Activated CD4-positive, alpha-beta T cell treated with anti-CD3 and anti-CD28 coated beads, Interleukin-10, Interleukin-2, amounts not matched to agents 100 ng/mL and 50 ng/mL, durations not matched to agents 16 hours and 8 hours (primary cell): ENCODE measurements around the gene LRRC61.
"Not testable (repeated sequence)": the region's sequence is repeated elsewhere in the genome, so short reads cannot be mapped to it uniquely, and the experiment has no call there.

Experiments used
- DNase-seq: peaks from one replicate; pipeline ENCODE4 v3.0.0-alpha.2; 2020

LRRC61 gene

DNA sequence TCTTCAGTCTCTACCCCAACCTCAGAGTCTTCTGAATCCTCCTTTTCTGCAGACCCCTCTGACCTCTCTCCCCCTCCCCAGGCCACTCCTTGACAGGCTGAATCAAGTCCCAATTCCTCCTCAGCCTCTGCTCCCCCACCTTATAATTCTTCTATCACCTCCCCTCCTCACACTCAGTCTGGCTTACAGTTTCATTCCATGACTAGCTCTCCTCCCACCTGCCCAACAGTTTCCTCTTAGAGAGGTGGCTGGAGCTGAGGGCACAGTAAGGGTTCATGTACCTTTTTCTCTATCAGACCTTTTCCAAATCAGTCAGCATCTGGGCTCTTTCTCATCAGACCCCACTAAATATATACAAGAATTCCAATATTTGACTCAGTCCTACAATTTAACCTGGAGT, 14.6 kb upstream of the LRRC61 start:
- no peak for DNase-seq

DNA sequence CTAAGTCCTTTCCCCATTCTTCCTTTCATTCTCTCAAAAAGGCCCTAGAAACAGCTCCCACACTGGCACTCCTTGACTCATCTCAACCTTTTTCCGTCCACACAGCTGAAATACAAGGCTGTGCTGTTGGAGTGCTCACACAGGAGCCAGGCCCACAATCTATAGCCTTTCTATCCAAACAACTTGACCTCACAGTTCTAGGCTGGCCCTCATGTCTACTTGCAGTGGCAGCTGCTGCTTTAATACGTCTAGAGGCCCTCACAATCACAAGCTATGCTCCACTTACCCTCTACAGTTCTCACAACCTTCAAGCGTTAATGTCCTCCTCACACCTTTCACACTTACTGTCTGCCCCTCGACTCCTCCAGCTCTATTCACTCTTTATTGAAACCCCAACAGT, 12.0 kb upstream of the LRRC61 start:
- no peak for DNase-seq

DNA sequence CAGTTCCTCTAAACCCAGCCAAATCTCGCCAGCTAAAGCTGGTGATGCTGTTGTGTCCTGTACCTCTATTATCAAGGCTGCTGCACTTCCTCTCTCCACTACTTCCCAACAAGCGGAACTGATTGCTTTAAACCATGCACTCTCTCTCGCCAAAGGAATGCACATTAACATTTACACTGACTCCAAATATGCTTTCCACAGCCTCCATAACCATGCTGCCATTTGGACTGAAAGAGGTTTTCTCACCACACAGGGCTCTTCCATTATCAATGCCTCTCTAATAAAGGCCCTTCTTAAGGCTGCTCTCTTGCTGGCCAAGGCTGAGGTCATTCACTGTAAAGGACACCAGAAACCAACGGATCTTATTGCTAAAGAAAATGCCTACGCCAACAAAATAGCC, 11.4 kb upstream of the LRRC61 start:
- no peak for DNase-seq

DNA sequence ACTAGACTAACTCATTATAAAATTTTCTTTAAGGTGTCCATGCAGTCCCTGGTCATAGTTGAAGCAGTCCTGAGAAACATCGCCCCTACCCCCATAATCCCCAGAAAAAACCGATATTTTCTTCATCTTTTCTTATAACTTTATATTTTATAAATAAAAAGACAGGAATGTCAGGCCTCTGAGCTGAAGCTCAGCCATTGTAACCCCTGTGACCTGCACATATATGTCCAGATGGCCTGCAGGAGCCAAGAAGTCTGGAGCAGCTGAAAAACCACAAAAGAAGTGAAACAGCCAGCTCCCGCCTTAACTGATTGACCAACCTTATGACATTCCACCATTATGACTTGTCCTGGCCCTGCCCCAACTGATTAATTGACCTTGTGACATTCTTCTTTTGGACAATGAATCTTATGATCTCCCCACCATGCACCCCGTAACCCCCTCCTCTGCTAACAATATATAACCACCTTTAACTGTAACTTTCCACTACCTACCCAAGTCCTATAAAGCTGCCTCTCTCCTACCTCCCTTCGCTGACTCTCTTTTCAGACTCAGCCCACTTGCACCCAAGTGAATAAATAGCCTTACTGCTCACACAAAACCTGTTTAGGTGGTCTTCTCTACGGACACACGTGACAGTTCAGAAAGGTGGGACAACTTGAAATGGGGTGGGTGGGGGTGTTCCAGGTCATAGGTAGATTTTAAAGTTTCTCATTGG, 10.3 kb upstream of the LRRC61 start:
- DNase-seq = not testable (repeated sequence)

DNA sequence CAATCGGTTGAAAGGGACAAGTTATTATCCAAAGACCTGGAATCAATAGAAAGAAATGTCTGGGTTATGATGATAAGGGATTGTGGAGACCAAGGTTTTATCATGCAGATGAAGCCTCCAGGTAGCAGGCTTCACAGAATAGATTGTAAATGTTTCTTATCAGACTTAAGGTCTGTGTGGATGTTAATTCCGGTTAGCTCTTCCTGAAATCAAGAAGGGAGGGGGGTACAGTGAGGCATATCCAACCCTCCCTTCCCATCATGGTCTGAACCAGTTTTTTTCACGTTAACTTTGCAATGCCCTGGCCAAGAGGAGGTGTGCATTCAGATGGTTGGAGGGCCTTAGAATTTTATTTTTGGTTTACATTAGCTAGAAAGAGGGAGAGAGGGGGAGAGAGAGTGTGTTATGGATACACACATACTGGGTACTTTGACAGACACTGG, 9.8 kb upstream of the LRRC61 start:
- DNase-seq = no peak

DNA sequence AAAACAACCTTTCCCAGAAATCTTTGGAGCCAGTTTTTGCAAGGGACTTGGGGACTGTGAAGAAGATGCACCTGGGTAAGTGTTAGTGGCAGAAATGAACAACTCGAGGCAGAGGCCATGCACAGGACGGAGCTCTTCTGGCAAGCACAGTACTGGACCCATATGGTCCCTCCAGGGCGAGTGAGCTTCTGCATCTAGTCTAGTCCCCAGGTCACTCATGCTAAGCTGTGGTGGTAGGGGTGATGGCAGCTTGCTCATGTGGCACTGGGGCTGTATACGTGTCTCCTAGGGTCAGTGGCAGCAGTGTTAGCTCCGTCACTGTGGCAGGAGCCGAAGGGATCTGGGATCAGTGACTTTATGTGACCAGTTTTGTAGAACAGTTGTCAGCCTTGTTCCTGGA, 9.3 kb upstream of the LRRC61 start:
- no peak for DNase-seq

DNA sequence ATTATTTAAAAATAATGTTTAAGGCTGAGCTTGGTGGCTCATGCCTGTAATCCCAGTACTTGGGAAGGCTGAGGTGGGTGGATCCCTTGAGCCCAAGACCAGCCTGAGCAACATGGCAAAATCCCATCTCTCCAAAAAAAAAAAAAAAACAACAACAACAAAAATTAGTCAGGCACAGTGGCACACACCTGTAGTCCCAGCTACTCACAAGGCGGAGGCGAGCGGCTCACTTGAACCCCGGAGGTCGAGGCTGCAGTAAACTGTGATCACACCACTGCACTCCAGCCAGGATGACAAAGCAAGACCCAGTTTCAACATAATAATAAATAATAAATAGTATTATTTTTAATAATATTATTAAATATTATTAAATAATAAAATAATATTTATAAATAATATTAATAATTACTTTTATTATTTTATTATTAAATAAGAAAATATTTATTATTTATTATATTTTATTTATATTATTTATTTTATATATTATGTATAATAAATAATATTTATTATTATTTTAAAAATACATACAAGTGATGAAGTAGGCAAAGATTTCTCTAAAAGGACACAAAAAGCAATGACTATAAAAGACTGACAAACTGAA, 8.4 kb upstream of the LRRC61 start:
- no peak for DNase-seq

DNA sequence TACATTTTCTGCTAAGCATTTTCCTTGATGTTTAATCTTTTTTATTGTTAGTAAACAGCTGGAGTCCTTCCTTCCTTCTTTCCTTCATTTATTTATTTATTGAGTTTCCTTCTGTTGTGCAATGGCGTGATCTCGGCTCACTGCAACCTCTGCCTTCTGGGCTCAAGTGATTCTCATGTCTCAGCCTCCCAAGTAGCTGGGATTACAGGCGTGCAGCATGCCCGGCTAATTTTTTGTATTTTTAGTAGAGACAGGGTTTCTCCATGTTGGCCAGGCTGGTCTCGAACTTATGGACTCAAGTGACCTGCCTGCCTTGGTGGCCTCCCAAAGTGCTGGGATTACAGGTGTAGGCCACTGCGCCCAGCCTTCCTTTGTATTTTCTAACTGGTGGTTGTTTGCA, 6.2 kb upstream of the LRRC61 start:
- not testable (repeated sequence) for DNase-seq

DNA sequence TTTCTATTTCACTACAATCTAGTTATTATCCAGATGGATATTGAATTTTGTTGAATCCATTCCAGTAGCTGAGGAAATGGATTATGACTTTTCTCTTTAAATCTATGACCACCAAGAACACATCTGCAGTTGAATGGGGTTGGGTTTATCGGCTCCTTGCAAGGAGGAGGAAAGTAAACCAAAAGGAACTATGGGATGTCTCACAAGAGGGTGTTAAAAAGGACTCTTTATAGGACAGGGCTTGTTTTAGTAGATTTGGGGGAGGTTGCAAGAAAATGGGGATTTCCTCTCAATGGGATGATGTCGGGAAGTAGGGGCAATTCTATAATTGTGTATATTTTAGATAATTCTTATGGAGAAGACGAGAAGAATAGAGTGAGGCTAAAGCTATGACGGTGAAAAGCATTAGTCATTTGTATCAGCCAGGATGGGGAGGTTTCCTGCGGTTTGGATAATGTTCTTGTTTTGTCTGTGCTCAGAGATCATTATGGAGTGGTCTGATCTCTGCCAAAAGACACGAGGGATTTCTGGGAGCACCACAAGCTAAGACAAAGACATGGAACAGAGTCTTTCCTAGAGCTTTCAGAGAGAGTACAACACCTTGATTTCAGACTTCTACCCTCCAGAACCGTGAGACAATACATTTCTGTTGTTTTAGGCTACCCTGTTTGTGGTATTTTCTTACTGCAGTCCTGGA, 5.3 kb upstream of the LRRC61 start:
- DNase-seq = no peak

DNA sequence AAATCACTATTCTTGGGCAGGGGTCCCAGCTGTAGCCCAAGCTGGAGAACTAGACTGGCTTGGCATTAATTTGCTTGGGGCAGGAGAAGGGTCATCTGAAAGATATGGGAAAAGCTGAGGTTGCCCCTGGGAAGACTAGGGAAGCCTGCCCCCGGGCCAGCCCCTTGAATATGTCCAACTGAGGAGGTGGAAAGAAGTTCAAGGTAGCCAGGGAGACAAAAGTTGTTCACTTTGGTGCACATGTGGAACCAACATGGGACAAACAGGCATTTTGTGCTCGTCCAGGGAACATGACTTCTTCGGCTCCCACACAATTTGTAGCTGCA, 1.4 kb upstream of the LRRC61 start:
- DNase-seq = no peak

DNA sequence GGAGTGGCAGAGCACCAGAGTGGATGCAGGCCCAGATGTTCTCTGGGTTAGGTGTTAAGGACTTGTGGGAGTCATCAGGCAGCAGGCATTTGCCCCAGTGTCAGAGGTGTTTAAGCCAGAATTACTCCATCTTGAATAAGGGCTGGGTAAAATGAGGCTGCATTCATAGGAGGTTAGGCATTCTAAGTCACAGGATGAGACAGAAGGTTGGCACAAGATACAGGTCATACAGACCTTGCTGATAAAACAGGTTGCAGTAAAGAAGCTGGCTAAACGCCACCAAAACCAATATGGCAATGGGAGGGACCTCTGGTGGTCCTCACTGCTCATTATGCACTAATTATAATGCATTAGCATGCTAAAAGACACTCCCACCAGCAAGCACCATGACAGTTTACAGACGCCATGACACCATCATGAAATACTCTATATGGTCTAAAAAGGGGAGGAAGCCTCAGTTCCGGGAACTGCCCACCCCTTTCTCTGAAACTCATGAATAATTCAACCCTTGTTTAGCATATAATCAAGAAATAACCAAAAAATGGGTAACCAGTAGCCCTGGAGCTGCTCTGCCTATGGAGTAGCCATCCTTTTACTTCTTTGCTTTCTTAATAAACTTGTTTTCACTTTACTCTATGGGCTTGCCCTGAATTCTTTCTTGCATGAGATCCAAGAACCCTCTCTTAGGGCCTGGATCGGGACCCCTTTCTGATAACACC, 882 bp upstream of the LRRC61 start:
- DNase-seq = peak; percentile 84

DNA sequence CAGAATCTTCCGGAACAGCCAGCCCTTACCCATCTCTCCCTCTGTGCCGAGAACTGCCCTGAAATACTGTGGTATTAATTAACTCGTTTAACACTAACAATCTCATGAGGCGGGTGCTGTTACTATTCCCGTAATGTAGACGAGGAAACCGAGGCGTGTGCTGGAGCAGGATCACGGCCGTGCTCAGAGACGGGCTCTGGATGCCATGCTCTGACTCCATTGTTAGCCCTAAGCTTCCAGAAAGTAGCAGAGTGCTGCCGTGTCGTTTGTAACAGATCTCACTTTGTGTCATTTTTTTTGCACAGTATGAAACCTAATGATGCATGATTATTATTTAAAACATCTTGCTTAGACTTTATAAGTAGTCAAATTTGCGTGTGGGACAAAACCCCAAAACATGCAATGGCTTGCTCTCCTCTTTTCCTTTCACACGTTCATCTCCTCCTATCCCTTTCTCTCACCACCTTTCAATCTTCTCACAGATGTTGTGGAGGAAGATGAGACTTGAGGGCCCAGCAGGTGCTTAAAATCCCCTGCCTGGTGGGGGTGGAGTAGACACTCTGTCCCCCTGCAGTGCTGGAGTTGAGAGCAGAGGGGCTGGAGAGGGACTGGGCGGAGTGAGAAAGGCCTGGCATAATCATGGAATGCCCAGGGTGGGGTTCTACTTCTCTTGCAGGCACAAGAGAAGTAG, 672 bp downstream of the LRRC61 start:
- DNase-seq = no peak

DNA sequence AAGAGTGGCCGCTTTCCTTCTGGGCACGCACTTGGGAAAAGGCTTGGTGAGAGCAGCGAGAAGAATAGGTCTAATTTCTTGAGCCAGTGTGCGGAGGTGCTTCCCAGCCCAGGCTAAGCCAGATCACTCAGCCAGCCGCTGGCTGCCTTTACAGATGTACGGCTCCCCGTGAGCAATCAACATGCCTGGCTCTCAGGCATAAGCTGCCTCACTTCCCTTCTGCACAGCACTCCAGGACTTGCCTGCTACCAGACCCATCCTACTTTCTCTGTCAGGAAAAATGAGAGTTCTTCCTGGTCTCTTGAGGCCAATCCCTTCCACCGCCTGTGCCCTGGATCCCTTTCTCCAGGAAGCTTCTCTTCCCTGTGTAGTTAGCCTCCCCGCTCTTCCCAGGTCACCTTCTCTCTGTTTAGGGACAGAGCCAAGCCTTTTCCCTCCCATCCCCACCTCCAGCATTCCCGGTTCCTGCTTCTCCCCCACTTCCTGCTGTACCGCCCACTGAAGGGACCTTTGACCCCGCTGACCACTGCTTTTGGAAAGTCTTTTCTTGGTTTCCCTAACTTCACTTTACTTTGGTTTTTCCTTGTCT, 1.3 kb downstream of the LRRC61 start:
- no peak for DNase-seq

DNA sequence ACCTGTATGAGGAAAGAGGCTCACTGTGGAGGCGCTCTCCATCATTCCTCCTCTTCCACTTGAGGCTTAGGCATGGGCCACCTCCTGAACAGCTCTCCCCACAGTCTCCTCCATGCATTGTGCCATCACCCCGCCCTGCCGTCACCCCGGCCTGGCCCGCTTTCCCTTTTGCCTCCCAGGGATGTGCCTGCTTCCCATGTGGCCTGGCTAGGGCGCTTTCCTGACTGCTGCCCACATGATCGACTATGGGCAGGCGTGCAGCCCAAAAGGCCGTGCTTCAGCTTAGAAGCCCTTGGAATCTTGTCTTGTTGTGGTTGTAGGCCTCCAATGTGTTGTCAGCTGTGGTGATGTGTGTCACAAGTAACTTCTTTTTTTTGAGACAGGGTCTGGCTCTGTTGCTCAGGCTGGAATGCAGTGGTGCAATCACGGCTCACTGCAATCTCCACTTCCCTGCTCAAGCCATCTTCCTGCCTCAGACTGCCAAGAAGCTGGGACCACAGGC, 2.0 kb downstream of the LRRC61 start:
- no peak for DNase-seq

DNA sequence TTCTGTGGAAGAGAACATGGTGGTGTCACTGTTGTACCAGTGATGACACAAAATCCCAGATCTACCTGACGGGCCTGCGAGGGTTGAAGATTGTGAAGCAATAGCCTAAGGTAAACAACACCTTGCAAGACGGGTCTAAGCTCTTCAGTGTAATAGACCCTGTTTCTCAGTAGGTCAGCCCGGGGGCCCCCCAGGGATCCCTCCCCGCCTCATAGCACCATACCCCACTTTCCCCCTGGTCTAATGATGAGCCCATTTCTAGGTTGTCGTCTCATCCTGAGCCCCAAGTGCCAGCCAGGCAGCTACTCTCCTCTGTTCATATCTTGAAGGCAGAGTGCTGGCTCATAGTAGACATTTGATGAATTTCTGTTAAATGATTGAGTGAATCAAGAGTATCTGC, 2.7 kb downstream of the LRRC61 start:
- DNase-seq = no peak

DNA sequence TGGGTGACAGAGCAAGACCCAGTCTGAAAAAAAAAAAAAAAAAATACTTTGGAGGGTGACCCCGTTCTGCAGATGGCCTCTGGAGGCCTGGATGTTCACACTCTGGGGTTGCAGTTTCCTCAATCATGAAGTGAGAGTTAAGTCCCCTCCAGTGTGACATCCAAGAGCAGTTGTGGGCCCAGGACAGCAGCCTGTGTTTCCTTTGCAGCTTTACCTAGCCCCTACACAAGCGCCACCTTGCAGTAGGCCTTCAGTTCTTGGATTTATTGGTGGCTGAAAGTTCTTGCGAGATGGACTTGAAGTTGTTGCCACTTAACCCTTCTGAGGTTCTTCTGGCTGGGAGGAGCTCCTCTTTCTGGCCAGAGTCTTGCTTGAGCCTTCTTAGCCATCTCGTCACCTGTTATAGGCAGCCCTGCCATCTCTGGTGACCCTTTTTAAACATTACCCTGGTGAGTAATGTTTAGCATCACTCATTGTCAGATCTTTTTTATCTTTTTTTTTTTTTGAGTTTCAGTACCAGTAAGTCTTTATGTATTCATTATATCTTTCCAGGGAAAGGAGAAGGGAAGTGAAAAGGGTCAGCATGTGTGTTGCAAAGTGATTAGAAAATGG, 3.6 kb downstream of the LRRC61 start:
- no peak for DNase-seq

DNA sequence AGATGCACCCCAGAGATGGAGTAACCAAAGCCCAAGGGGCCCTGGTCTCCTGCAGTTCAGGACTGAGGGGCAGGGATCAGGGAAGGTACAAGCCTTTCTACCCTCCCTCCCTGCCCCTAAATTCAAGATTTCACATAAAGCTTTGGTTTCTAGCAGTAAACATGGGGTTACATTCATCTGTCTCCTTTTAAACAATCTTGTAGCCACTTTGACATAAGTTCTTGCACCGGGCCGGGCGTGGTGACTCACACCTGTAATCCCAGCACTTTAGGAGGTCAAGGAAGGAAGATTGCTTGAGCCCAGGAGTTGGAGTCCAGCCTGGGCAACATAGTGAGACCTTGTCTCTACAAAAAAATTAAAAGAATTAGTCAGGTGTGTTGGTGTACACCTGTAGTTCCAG, 4.2 kb downstream of the LRRC61 start:
- no peak for DNase-seq

DNA sequence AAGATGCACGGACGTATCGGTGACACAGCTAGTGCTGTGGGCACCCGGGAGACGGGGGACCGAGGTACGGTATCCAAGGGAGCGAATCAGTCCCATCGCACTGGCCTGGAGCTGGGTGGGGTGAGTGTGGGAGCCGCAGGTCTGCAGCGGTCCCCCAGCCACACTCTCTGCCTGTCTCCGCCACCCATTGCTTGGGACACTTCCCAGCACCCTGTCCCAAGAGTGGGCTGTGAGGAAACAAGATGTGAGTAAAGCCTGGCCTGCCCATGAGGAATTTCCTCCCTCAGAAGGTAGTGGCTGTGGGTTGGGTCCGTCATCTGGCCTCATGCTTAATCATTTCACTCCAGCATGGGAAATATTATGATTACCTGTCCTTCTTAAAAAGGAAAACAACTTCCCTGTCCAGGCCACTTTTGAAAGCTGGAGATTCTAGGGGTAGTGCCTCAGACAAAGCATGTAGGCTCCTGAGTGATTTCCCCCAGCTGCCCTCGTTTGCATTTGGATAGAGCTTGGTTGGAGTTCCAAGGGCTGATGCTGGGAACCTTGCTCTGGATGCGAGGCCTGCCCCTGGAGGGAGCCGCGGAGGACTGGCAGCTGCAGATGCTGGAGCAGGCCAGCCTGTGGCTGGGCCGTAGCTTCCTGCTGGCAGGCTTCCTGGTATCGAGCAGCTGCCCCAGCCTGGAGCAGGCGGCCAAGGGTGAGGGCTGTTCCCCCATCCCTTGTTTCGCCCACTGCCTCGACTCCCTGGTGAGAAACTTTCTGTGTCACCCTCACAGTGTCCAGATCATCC, 6.4 kb downstream of the LRRC61 start:
- no peak for DNase-seq

DNA sequence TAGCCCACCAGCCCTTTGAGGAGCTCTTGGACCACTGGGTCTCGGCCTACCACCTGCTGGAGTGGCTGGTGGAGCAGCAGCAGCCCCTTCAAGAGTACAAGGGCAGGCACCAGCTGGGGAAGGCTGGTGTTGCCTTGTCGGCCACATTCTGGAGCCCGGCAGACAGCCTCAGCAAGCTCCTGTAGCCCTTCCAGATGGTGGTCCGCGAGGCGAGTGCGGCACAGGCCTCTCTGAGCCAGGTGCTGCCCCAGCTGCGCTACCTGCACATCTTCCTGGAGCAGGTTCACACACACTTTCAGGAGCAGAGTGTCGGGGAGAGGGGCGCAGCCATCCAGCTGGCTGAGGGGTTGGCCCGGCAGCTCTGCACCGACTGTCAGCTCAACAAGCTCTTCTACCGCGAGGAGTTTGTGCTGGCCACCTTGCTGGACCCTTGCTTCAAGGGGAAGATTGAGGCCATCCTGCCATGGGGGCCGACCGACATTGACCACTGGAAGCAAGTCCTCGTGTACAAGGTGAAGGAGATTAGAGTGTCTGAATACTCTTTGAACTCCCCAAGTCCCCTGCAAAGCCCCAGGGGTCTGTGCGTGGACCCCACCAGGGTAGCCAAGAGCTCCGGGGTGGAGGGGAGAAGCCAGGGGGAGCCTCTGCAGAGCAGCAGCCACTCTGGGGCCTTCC, 7.2 kb downstream of the LRRC61 start:
- no peak for DNase-seq

DNA sequence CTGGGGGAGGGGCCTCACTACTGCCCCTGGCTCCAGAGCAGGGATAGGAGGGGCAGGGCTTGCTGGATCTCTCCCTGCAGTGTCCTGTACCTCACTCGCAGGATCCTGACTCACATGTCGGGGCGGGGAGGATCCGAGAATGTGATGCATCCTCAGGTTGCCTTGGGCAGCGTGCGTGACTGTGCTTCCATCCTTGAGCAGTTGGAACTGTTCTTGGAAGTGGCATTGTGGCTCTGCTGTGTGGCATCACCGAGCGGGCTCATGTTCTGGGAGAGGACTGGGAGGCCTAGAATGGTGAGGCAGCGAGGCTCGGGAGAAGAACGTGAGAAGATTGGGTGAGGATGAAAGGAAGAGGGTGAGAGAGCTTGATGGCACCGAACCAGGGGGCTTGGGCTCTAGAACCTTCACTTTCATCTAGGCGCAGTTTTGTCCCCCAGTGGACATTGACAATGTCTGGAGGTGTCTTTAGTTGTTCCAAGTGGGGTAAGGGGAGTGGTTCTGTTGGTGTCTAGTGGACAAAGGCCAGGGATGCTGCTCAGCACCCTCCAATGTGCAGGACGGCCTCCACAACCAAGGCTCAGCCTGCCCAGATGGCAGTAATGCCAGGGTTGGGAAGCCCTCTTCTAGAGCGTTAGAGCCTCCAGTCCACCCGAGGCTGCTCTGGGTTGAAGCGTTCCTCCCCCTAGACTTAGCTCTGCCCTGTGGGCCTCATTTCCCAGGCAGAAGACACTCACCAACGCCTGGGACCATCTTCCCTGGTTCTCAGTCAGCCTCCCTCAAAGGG, 9.9 kb downstream of the LRRC61 start:
- no peak for DNase-seq
